ENCODE results near the gene KHDC3L.
"Not testable (repeated sequence)": the region's sequence is repeated elsewhere in the genome, so short reads cannot be mapped to it uniquely, and the experiment has no call there.

The KHDC3L gene

GRCh38 chr6:73371984-73372383, 9.5 kb downstream of the KHDC3L start:
- DNase-seq, result no peak

GRCh38 chr6:73372516-73372915, 10.1 kb downstream of the KHDC3L start:
- DNase-seq, result no peak

- DNase-seq, result no peak
Measured at GRCh38 chr6:73375216-73375615, 12.8 kb downstream of the KHDC3L start.

GRCh38 chr6:73377225-73377624, 14.8 kb downstream of the KHDC3L start:
- no peak for DNase-seq

GRCh38 chr6:73381531-73381930, 19.1 kb downstream of the KHDC3L start:
- DNase-seq, result not testable (repeated sequence)

GRCh38 chr6:73382462-73383113, 20.1 kb downstream of the KHDC3L start:
- no peak for DNase-seq

GRCh38 chr6:73388433-73388799, 26.0 kb downstream of the KHDC3L start:
- DNase-seq, result no peak

- peak; percentile 78 for DNase-seq
Measured at GRCh38 chr6:73388800-73389512, 26.5 kb downstream of the KHDC3L start.

GRCh38 chr6:73389854-73390253, 27.4 kb downstream of the KHDC3L start:
- no peak for DNase-seq

GRCh38 chr6:73391675-73392074, 29.2 kb downstream of the KHDC3L start:
- no peak for DNase-seq

- not testable (repeated sequence) for DNase-seq
Measured at GRCh38 chr6:73392188-73392587, 29.7 kb downstream of the KHDC3L start.

- no peak for DNase-seq
Measured at GRCh38 chr6:73393278-73393677, 30.8 kb downstream of the KHDC3L start.

GRCh38 chr6:73394577-73395354, 32.3 kb downstream of the KHDC3L start, which contains the start of gene DDX43:
Gene DDX43 (plus strand): TSS chr6:73394828. CDS start chr6:73394906, 78 bp downstream.
- DNase-seq, result peak; percentile 39

GRCh38 chr6:73395875-73396274, 33.4 kb downstream of the KHDC3L start:
- DNase-seq, result no peak

GRCh38 chr6:73400656-73401055, 38.2 kb downstream of the KHDC3L start:
- DNase-seq, result no peak

- DNase-seq, result no peak
Measured at GRCh38 chr6:73409395-73409794, 46.9 kb downstream of the KHDC3L start.

- DNase-seq, result no peak
Measured at GRCh38 chr6:73413102-73413501, 50.6 kb downstream of the KHDC3L start.

Measured in activated CD4-positive, alpha-beta T cell treated with anti-CD3 and anti-CD28 coated beads, Interleukin-2, Interleukin-6, amounts not matched to agents 100 ng/mL and 50 ng/mL, durations not matched to agents 16 hours and 8 hours (primary cell).